ENCODE results near the gene BARHL1. TPM values are rescaled to one million over a fixed set of nuclear protein-coding genes. Genes with fewer than 3 reads are reported as not detected.

The BARHL1 gene
- total and polyA plus RNA-seq, 2 of the 13 experiments (the other 11 are each of a cell fraction or from before 2014, with no cell fraction given), result not detected

DNA sequence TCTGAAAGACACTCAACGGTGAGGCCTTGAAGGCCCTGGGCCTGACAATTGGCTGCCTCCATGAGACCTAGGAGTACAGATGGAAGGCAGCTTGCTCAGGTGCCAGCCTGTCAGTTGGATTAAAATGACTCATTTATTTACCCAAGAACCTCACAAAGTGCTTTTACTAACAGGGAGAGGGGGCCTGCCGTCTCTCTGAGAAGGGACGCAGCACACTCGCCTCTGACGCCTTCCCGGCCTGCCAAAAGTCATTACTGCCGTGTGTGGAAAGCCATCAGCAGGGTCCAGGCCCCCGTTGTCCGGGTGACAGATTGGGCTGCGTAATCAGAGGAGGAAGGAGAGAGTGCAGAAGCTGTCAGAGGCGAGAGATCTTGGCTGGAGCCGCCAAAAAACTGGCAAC lies 54.9 kb downstream of the BARHL1 start:
- FAIRE-seq (no peak), ATAC-seq (no peak), DNase-seq (ENCODE audit: low spot score) (no peak)
- ChIA-PET POLR2A (no interaction called here), CTCF (ENCODE audit: low intra/inter-chr PET ratio, low total read pairs) (no interaction called here)
- H3K79me2 ChIP-seq (ENCODE audit: insufficient read depth, low read length), result no peaks in the 10 kb centered on the region
- no peak overlapping the region for H3K9ac ChIP-seq (ENCODE audit: insufficient read depth, low read depth, low read length)
- intact Hi-C loops (cut with micrococcal nuclease; ENCODE audit: unreplicated experiment), result no loop called here
- in situ Hi-C loops (cut with HindIII; ENCODE audit: extremely low pct_ligation_motif_present, low pct_unique_long_range_greater_than_20kb), result no loop called here
- H3K9me3 ChIP-seq (ENCODE audit: low read length), result no peaks in the 10 kb centered on the region
- H3K4me3 ChIP-seq (replicated peaks in 1 of 3; ENCODE audit: insufficient read depth in 1 of 3, low read depth in 2 of 3, low read length in 3 of 3), result no peak overlapping the region
- BruUV-seq (replicated peaks), result no TSS peak
- WGBS (ENCODE audit: low lambda C conversion rate), result 94% methylated on average over 12 of the region's 12 CpGs
- peaks cover 17 to 56% of the 10 kb centered on the region in 2 experiments for H3K36me3 ChIP-seq (replicated peaks in 1 of 2; ENCODE audit: control insufficient read depth in 1 of 2, insufficient read depth in 2 of 2, low read length in 2 of 2)
- no peaks in the 10 kb centered on the region for H3K27me3 ChIP-seq (ENCODE audit: control insufficient read depth in 1 of 2, insufficient read depth in 2 of 2, low read length in 2 of 2)
- H2AFZ ChIP-seq (ENCODE audit: low read length), result no peak overlapping the region
- H3K4me2 ChIP-seq (ENCODE audit: low read depth, low read length), result no peak overlapping the region
- H3K4me1 ChIP-seq (ENCODE audit: insufficient read depth, low read length), result peaks cover 7% of the 10 kb centered on the region; the same call in 1 of the 2 replicates
- TF ChIP-seq TAF15 (IDR thresholded peaks at IDR 0.05; ENCODE audit: low read depth, low read length, poor library complexity, severe bottlenecking) (no peak), KMT2A (CRISPR knock-in tag; IDR thresholded peaks at IDR 0.05) (no peak), ZFP36L2 (CRISPR knock-in tag; IDR thresholded peaks at IDR 0.05) (no peak)
- H4K20me1 ChIP-seq (ENCODE audit: insufficient read depth, low read length), result no peaks in the 10 kb centered on the region
- H3K27ac ChIP-seq (ENCODE audit: extremely low read length, insufficient read depth, low read length), result no peak overlapping the region

DNA sequence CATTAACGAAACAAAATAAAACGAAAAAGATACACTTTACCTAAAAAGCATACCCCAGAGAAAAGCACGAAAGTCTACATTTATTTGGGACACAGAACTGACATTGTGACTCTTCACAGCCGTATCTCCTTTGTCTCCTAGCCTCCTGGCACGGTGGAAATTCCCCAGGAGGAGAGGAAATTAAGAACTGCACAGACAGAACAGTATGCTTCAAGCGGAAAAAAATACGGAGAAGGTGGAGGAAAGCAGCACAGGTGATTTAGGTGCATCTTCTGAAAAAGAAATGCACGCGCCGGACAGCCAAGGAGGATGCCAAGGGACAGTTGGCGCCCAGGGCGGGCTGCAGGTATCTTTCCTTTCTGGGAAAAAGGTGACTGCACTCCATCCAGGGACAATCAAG lies 55.4 kb downstream of the BARHL1 start:
- intact Hi-C loops (cut with micrococcal nuclease; ENCODE audit: unreplicated experiment), result no loop called here
- H3K4me1 ChIP-seq (ENCODE audit: insufficient read depth, low read length), result peaks cover 3% of the 10 kb centered on the region; the same call in 1 of the 2 replicates
- 96% methylated on average over 12 of the region's 12 CpGs for WGBS (ENCODE audit: low lambda C conversion rate)
- H3K4me3 ChIP-seq (replicated peaks in 1 of 3; ENCODE audit: insufficient read depth in 1 of 3, low read depth in 2 of 3, low read length in 3 of 3), result no peak overlapping the region
- no TSS peak for BruUV-seq (replicated peaks)
- H3K9ac ChIP-seq (ENCODE audit: insufficient read depth, low read depth, low read length), result no peak overlapping the region
- no peaks in the 10 kb centered on the region for H3K79me2 ChIP-seq (ENCODE audit: insufficient read depth, low read length)
- peaks cover 17 to 59% of the 10 kb centered on the region in 2 experiments for H3K36me3 ChIP-seq (replicated peaks in 1 of 2; ENCODE audit: control insufficient read depth in 1 of 2, insufficient read depth in 2 of 2, low read length in 2 of 2)
- no peak for TF ChIP-seq GLI4 (CRISPR knock-in tag; IDR thresholded peaks at IDR 0.05; ENCODE audit: borderline replicate concordance)
- no peak for TF ChIP-seq ZNF329 (CRISPR knock-in tag; IDR thresholded peaks at IDR 0.05; ENCODE audit: low read depth)
- H4K20me1 ChIP-seq (ENCODE audit: insufficient read depth, low read length), result no peaks in the 10 kb centered on the region
- in situ Hi-C loops (cut with HindIII; ENCODE audit: extremely low pct_ligation_motif_present, low pct_unique_long_range_greater_than_20kb), result no loop called here
- ChIA-PET CTCF (ENCODE audit: low intra/inter-chr PET ratio, low total read pairs) (no interaction called here), POLR2A (no interaction called here)
- no peak overlapping the region for H3K4me2 ChIP-seq (ENCODE audit: low read depth, low read length)
- H3K9me3 ChIP-seq (ENCODE audit: low read length), result no peaks in the 10 kb centered on the region
- FAIRE-seq (no peak), ATAC-seq (no peak), DNase-seq (ENCODE audit: low spot score) (no peak)
- no peak overlapping the region for H2AFZ ChIP-seq (ENCODE audit: low read length)
- no peaks in the 10 kb centered on the region for H3K27me3 ChIP-seq (ENCODE audit: control insufficient read depth in 1 of 2, insufficient read depth in 2 of 2, low read length in 2 of 2)
- no peak overlapping the region for H3K27ac ChIP-seq (ENCODE audit: extremely low read length, insufficient read depth, low read length)

Measured in HepG2 (cell line).